Measurements from ENCODE around the gene SDSL.

DNA sequence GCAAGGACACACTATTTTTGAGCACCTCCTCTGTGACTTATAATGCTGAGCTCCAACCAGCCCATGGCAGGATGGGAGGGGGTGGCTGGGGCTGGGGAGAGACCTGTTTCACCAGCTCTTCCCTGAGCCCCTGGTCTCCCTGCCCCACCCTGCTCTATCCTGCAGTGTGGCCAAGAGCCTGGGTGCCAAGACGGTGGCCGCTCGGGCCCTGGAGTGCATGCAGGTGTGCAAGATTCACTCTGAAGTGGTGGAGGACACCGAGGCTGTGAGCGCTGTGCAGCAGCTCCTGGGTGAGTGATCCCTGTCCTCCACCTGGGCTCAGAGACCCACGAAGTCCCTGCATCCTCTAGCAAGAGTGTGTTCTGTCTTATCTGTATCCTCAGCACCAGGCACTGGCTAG lies 14.4 kb downstream of the SDSL start:
- TF ChIP-seq CTCF (IDR thresholded peaks at IDR 0.05) (no peak), POLR2A (IDR thresholded peaks at IDR 0.05) (no peak)
